SK-N-MC (cell line): ENCODE data around the gene TGIF2.

ENCODE experiments used
- EZH2 ChIP-seq: fragments of 200-600 bp; sonication (generic); IDR thresholded peaks from one replicate; pipeline ENCODE4 v1.6.1; 2017; ENCODE audit warnings: antibody characterized with exemption
- FOXP2 ChIP-seq: optimal IDR thresholded peaks from 2 replicates; pipeline ENCODE3; 2011; ENCODE audit warnings: mild to moderate bottlenecking, moderate library complexity; ENCODE audit not compliant: insufficient read depth; ENCODE audit errors: extremely low read length, control extremely low read depth
- POLR2AphosphoS5 ChIP-seq: IDR thresholded peaks from 2 replicates; pipeline ENCODE4 v1.6.1; 2012; ENCODE audit warnings: mild to moderate bottlenecking, low read depth, low read length, borderline replicate concordance

DNA sequence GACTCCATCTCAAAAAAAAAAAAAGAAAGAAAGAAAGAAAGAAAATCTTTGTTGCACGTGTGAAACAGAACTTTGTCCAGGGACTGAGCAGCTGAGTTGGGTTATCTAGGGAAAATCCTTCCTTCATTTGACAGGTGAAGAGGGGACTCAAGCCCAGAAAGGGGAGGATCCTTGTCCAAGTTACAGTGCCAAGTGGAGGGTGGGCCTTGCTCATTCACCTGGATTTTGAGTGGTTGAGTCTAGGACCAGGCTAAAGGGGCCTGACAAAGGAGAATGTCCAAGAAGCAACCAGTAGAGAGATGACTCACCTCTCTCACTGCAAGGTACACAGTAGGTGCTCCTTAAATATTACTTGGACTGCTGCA is 2.7 kb downstream of the TGIF2 start:
- TF ChIP-seq EZH2 = no peak
- TF ChIP-seq POLR2AphosphoS5 = no peak
- TF ChIP-seq FOXP2 = no peak
